PC-3 (cell line): ENCODE results near the gene WTIP. TPM values are rescaled to one million over a fixed set of nuclear protein-coding genes. Genes with fewer than 3 reads are reported as not detected.

Source experiments
- ATAC-seq: fragments of 200-7000 bp; cut with Tn5 transposase; 2 replicates; pipeline ENCODE4 v1.9.1; 2020; ENCODE audit warnings: mild to moderate bottlenecking, moderate library complexity
- BruUV-seq: library from RNA; stranded (reverse); fragments of 400-500 nt; replicated peaks from 2 replicates; lab custom pipeline; 2021; lab: Mats Ljungman, UMichigan
- CTCF ChIA-PET: fragments of 300-600 bp; sonication (Branson Sonifier 250); formaldehyde crosslinking; loops from one replicate; lab custom pipeline; 2022; ENCODE audit warnings: antibody characterized with exemption; lab: Charles Lee
- POLR2A ChIA-PET: fragments of 300-600 bp; sonication (Branson Sonifier 250); formaldehyde crosslinking; loops from one replicate; lab custom pipeline; 2022; ENCODE audit warnings: antibody characterized with exemption; ENCODE audit not compliant: unreplicated experiment; lab: Charles Lee
- DNase-seq: peaks from one replicate; pipeline ENCODE4 v3.0.0-alpha.2; 2015
- H2AFZ ChIP-seq: fragments of 300-600 bp; sonication (generic); 2 replicates; pipeline ENCODE4 v1.6.0; 2016; ENCODE audit warnings: antibody characterized with exemption, low read length
- H3F3A ChIP-seq: fragments of 300-600 bp; sonication (generic); one replicate; pipeline ENCODE4 v1.6.0; 2017; ENCODE audit warnings: antibody characterized with exemption, low read length, control low read depth, mild to moderate bottlenecking; ENCODE audit not compliant: unreplicated experiment
- H3K27ac ChIP-seq: fragments of 300-600 bp; sonication (generic); 2 replicates; pipeline ENCODE4 v1.5.1; 2016; ENCODE audit warnings: mild to moderate bottlenecking, low read length
- H3K27me3 ChIP-seq: fragments of 300-600 bp; sonication (generic); 2 replicates; pipeline ENCODE4 v1.6.1; 2016; ENCODE audit warnings: low read length, mixed read lengths
- H3K36me3 ChIP-seq: fragments of 300-600 bp; sonication (generic); 2 replicates; pipeline ENCODE4 v1.6.1; 2016; ENCODE audit warnings: low read depth, mixed run types, low read length, mixed read lengths
- H3K4me1 ChIP-seq: fragments of 300-600 bp; sonication (generic); 2 replicates; pipeline ENCODE4 v1.5.1; 2016; ENCODE audit warnings: low read length; ENCODE audit not compliant: insufficient read depth
- H3K4me2 ChIP-seq: fragments of 300-600 bp; sonication (generic); 2 replicates; pipeline ENCODE4 v1.6.0; 2016; ENCODE audit warnings: low read length
- H3K4me3 ChIP-seq: fragments of 300-600 bp; sonication (generic); 2 replicates; pipeline ENCODE4 v1.5.1; 2016; ENCODE audit warnings: mild to moderate bottlenecking, low read length, mixed read lengths
- H3K79me2 ChIP-seq: fragments of 300-600 bp; sonication (generic); 2 replicates; pipeline ENCODE4 v1.6.1; 2017; ENCODE audit warnings: low read length, mixed read lengths
- H3K9ac ChIP-seq: fragments of 300-600 bp; sonication (generic); 2 replicates; pipeline ENCODE4 v1.6.0; 2016; ENCODE audit warnings: mild to moderate bottlenecking, low read length
- H3K9me2 ChIP-seq: fragments of 300-600 bp; sonication (generic); replicated peaks from 2 replicates; pipeline ENCODE4 v1.6.1; 2016; ENCODE audit warnings: mixed run types, low read length, mixed read lengths
- H3K9me3 ChIP-seq: fragments of 300-600 bp; sonication (generic); 2 replicates; pipeline ENCODE4 v1.6.1; 2016; ENCODE audit warnings: low read length, mixed read lengths
- H4K20me1 ChIP-seq: fragments of 300-600 bp; sonication (generic); 2 replicates; pipeline ENCODE4 v1.6.1; 2016; ENCODE audit warnings: low read length, mixed read lengths
- CTCF ChIP-seq: fragments of 300-600 bp; sonication (generic); conservative IDR thresholded peaks from 2 replicates; pipeline ENCODE4 v1.5.1; 2017; ENCODE audit warnings: antibody characterized with exemption, low read depth, mild to moderate bottlenecking, low read length
- EZH2 ChIP-seq: fragments of 300-600 bp; sonication (generic); IDR thresholded peaks from one replicate; pipeline ENCODE4 v1.6.1; 2017; ENCODE audit warnings: antibody characterized with exemption, mild to moderate bottlenecking, low read length; ENCODE audit not compliant: unreplicated experiment
- EZH2phosphoT487 ChIP-seq: fragments of 300-600 bp; sonication (generic); IDR thresholded peaks from 2 replicates; pipeline ENCODE4 v1.6.1; 2018; ENCODE audit warnings: mild to moderate bottlenecking, antibody characterized with exemption, low read length, borderline replicate concordance
- intact Hi-C: fragments of 100-400 bp; cut with micrococcal nuclease; formaldehyde crosslinking; loops from 2 replicates; pipeline ENCODE4 v1.9.0; 2023
- total RNA-seq: library from RNA; depleted of rRNA; stranded (reverse); fragments of >200 nt; gene quantifications from 2 replicates; pipeline ENCODE4 v1.2.3, GENCODE V29; 2014

The WTIP gene
- total RNA-seq, 1 experiment from 2014 or later: 5.2 TPM

DNA sequence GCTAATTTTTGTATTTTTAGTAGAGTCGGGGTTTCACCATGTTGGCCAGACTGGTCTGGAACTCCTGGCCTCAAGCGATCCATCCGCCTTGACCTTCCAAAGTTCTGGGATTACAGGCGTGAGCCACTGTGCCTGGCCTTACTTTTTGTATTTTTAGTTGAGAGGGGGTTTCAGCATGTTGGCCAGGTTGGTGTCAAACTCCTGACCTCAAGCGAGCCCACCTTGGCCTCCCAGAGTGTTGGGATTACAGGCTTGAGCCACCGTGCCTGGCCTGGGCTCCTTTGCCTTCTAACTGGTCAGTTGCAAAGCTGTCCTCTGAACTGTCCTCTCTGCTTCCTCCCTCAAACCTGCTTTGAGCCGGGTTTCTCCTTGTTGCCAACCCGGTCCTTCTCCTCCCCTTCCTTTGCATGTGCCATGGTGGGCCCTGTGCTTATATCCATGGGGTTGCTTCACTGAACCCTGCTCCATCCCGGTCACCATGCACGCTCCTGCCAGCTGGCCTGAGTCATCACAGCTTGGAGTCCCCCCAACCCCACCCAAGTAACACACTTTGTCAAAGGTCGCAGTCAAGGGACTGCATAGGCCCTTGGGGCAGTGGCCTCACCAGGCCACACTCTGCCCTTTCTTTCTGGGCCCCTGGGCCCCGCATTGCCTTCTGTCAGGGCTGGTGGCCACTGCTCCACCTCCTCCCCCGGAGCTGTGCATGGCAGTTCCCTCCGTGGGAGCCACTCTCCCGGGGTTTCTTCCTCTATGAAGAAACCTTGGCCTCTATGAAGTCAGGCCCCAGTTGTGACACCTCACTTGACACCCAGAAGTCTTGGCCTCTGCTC is 21.2 kb downstream of the WTIP start:
- ChIA-PET CTCF (no interaction called here), POLR2A (interaction anchor here (0.6 kb wide), 1 partner anchor 73 kb away, joined by 13 read pairs; no protein-coding TSS in a partner anchor)
- intact Hi-C loops: no loop called here

DNA sequence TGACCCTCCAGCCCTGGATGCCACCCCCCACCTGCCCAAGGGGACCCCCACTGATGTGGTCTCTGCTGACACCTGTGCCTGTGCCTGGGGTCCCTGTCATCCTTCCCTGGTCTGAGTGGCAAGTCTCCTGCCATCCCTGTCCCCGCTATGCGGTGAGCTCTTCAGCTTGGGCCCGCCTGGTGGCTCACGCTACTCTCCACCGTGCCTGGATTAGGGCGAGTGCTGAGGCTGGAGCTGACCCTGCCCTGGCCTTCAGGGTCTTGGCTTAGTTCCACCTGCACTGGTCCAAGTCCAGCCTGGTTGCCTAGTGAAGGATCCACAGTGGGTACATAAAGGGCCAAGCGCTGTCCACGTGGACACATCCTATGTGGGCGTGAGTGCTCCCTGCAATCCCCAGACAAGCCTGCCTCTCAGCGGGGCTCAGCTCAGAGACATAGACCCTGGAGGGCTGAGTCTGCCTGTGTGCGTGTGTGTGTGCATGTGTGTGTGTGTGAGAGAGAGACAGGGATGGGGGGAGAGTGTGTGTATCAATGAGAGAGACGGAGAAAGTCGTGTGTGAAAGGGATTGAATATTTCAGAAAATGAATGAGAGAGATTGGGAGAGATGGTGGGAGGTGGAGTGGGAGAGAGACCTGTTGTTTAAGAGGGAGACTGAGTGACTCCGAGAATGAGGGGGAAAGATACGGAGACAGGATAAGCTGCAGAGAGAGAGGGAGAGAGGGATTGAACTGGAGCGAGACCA is 22.1 kb downstream of the WTIP start:
- H3K9ac ChIP-seq: no peak overlapping the region

More for the DNA sequence above, 21.2 kb downstream of the WTIP start:
- Histone ChIP-seq H3K9me2 (no peaks in the 10 kb centered on the region), H3K4me3 (no peak overlapping the region), H3F3A (no peaks in the 10 kb centered on the region), H3K36me3 (no peaks in the 10 kb centered on the region), H4K20me1 (no peaks in the 10 kb centered on the region), H2AFZ (no peak overlapping the region), H3K4me2 (no peak overlapping the region), H3K79me2 (no peaks in the 10 kb centered on the region), H3K27me3 (no peaks in the 10 kb centered on the region), H3K27ac (no peak overlapping the region), H3K9me3 (no peaks in the 10 kb centered on the region), H3K9ac (no peak overlapping the region), H3K4me1 (no peaks in the 10 kb centered on the region)
- no peak for ATAC-seq
- no TSS peak for BruUV-seq
- TF ChIP-seq EZH2phosphoT487 (no peak), CTCF (no peak), EZH2 (no peak)
- no peak for DNase-seq

More for the DNA sequence above, 22.1 kb downstream of the WTIP start:
- intact Hi-C loops: no loop called here
- TF ChIP-seq CTCF (no peak), EZH2phosphoT487 (no peak), EZH2 (no peak)
- no peak for ATAC-seq
- no peak for DNase-seq
- Histone ChIP-seq H3K4me1 (no peaks in the 10 kb centered on the region), H3K9me3 (no peaks in the 10 kb centered on the region), H3K4me3 (no peak overlapping the region), H4K20me1 (no peaks in the 10 kb centered on the region), H3K27ac (no peak overlapping the region), H3K79me2 (no peaks in the 10 kb centered on the region), H3K27me3 (no peaks in the 10 kb centered on the region), H3F3A (no peaks in the 10 kb centered on the region), H3K36me3 (no peaks in the 10 kb centered on the region), H3K9me2 (no peaks in the 10 kb centered on the region), H2AFZ (no peak overlapping the region), H3K4me2 (no peak overlapping the region)
- CTCF ChIA-PET: no interaction called here
- POLR2A ChIA-PET: no interaction called here
- no TSS peak for BruUV-seq
